ENCODE results near the gene MALT1. TPM values are rescaled to one million over a fixed set of nuclear protein-coding genes. Genes with fewer than 3 reads are reported as not detected.

The MALT1 gene
- polyA plus RNA-seq, 2 of the 4 experiments (the other 2 are of a cell fraction): 30.7 to 34.0 TPM

- H3K4me2 ChIP-seq: no peak overlapping the region
- ATAC-seq (no peak), DNase-seq (ENCODE audit: low read depth in 1 of 2, low spot score in 1 of 2) (no peak), FAIRE-seq (no peak)
- H3K4me1 ChIP-seq: peaks cover 11% of the 10 kb centered on the region; the same call in 1 of the 3 replicates
- H3K27ac ChIP-seq: no peak overlapping the region
- POLR2A ChIA-PET: interaction anchor here (0.9 kb wide), 1 partner anchor 20 kb away, joined by 3 read pairs; no protein-coding TSS in a partner anchor
- TF ChIP-seq HOXA7 (CRISPR knock-in tag; IDR thresholded peaks at IDR 0.05) (no peak), FOSB (CRISPR knock-in tag; IDR thresholded peaks at IDR 0.05) (no peak), ZFP36 (IDR thresholded peaks at IDR 0.05; ENCODE audit: borderline replicate concordance, partially characterized antibody) (no peak), NPAS2 (CRISPR knock-in tag; IDR thresholded peaks at IDR 0.05; ENCODE audit: borderline replicate concordance) (no peak), RAD21 (conservative IDR thresholded peaks at IDR 0.05 in 1 of 2, IDR thresholded peaks at IDR 0.05 in 1 of 2) (no peak), HOXB13 (CRISPR knock-in tag; IDR thresholded peaks at IDR 0.05; ENCODE audit: low read depth) (no peak), POLR2A (IDR thresholded peaks at IDR 0.05; ENCODE audit: low read length) (no peak), CEBPB (IDR thresholded peaks at IDR 0.05) (no peak), GATA3 (IDR thresholded peaks at IDR 0.05; ENCODE audit: borderline replicate concordance) (no peak), CBX8 (IDR thresholded peaks at IDR 0.05) (no peak)
- H3K9me3 ChIP-seq: no peaks in the 10 kb centered on the region
- WGBS (ENCODE audit: missing lambda C conversion rate): 81% methylated on average over 8 of the region's 8 CpGs
- H3K4me3 ChIP-seq: no peak overlapping the region
- CTCF ChIA-PET: interaction anchor here (1.0 to 11.7 kb wide), 22 partner anchors 9 to 633 kb away, joined by 3 to 190 read pairs (median 6); partner anchors contain the start of genes LMAN1 and SEC11C
Observed at GRCh38 chr18:58769321-58769720, 98.1 kb downstream of the MALT1 start.

DNA sequence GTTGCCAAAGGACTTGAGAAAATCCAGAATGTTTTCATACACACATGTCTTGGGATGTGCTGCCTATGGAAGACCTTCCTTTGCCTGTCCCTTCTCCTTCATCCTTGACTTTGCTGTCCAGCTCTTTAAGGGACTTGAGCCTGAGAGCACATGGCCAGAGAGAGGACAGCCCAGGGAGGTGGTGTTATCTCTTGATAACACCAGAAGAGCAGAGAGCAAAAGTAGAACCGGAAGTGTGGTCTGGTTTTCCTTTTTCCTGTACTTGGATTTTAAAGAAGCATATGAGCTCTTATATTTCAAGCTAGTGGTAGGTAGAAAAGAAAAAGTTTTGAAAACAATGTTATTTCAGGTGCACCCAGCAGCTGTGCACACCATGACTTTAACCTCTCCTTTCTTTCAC lies 99.3 kb downstream of the MALT1 start:
- WGBS (ENCODE audit: missing lambda C conversion rate): 95% methylated on average over 1 of the region's 1 CpG
- Histone ChIP-seq H3K9me3 (no peaks in the 10 kb centered on the region), H3K4me3 (no peak overlapping the region), H3K4me2 (no peak overlapping the region), H3K27ac (no peak overlapping the region), H3K4me1 (peaks cover 7% of the 10 kb centered on the region; the same call in 1 of the 3 replicates)
- TF ChIP-seq, protein P1, sequence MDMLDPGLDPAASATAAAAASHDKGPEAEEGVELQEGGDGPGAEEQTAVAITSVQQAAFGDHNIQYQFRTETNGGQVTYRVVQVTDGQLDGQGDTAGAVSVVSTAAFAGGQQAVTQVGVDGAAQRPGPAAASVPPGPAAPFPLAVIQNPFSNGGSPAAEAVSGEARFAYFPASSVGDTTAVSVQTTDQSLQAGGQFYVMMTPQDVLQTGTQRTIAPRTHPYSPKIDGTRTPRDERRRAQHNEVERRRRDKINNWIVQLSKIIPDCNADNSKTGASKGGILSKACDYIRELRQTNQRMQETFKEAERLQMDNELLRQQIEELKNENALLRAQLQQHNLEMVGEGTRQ (IDR thresholded peaks at IDR 0.05): no peak
- no peak for TF ChIP-seq PHF8 (IDR thresholded peaks at IDR 0.05; ENCODE audit: borderline replicate concordance, low read depth)
- no peak for TF ChIP-seq SMC3 (IDR thresholded peaks at IDR 0.05)
- TF ChIP-seq RARB (CRISPR knock-in tag; IDR thresholded peaks at IDR 0.05): no peak
- TF ChIP-seq, protein P2, sequence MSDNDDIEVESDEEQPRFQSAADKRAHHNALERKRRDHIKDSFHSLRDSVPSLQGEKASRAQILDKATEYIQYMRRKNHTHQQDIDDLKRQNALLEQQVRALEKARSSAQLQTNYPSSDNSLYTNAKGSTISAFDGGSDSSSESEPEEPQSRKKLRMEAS (IDR thresholded peaks at IDR 0.05): no peak
- no peak for TF ChIP-seq RCOR1 (IDR thresholded peaks at IDR 0.05; ENCODE audit: low read depth, low read length)
- no peak for TF ChIP-seq HES2 (IDR thresholded peaks at IDR 0.05)
- TF ChIP-seq POLR2AphosphoS2 (conservative IDR thresholded peaks at IDR 0.05; ENCODE audit: low read length): no peak
- no peak for TF ChIP-seq ZSCAN20 (CRISPR knock-in tag; IDR thresholded peaks at IDR 0.05)
- TF ChIP-seq HEYL (CRISPR knock-in tag; IDR thresholded peaks at IDR 0.05): no peak
- no peak for TF ChIP-seq MYC (IDR thresholded peaks at IDR 0.05; ENCODE audit: borderline replicate concordance, low read length)
- no peak for TF ChIP-seq ATOH8 (CRISPR knock-in tag; IDR thresholded peaks at IDR 0.05; ENCODE audit: low read depth)
- no peak for TF ChIP-seq NPAS2 (CRISPR knock-in tag; IDR thresholded peaks at IDR 0.05; ENCODE audit: borderline replicate concordance)
- TF ChIP-seq RAD21 (conservative IDR thresholded peaks at IDR 0.05 in 1 of 2, IDR thresholded peaks at IDR 0.05 in 1 of 2): no peak
- TF ChIP-seq CBX8 (IDR thresholded peaks at IDR 0.05): no peak
- TF ChIP-seq JUN (IDR thresholded peaks at IDR 0.05): no peak
- no peak for TF ChIP-seq CBX2 (IDR thresholded peaks at IDR 0.05; ENCODE audit: borderline replicate concordance, low read depth)
- TF ChIP-seq EP300 (IDR thresholded peaks at IDR 0.05): no peak
- TF ChIP-seq MAZ (IDR thresholded peaks at IDR 0.05; ENCODE audit: borderline replicate concordance, low read depth, low read length): no peak
- CTCF ChIA-PET: interaction anchor here (0.9 to 11.7 kb wide), 7 partner anchors 11 to 631 kb away, joined by 3 to 190 read pairs (median 26); no protein-coding TSS in a partner anchor
- ATAC-seq (no peak), DNase-seq (ENCODE audit: low read depth in 1 of 2, low spot score in 1 of 2) (no peak), FAIRE-seq (no peak)
- POLR2A ChIA-PET: no interaction called here

Data from A549 (cell line).